Keratinocyte (primary cell): Measurements from ENCODE around the gene TACR1.

Experiments used
- EZH2 ChIP-seq: IDR thresholded peaks from one replicate; pipeline ENCODE4 v1.6.1; 2012; ENCODE audit warnings: inconsistent platforms, mild to moderate bottlenecking, low read length, moderate library complexity
- TF ChIP-seq, protein P1 (sequence below), 3 experiments: IDR thresholded peaks in 1 of 3; conservative IDR thresholded peaks in 1 of 3; optimal IDR thresholded peaks in 1 of 3; 2 replicates in 2 of 3; 3 replicates in 1 of 3; pipeline versions ENCODE3 to v1.5.1; 2011; ENCODE audit warnings: low read length in 3 of 3, mild to moderate bottlenecking in 3 of 3, moderate library complexity in 2 of 3, control low read depth in 1 of 3, inconsistent platforms in 1 of 3; ENCODE audit not compliant: insufficient read depth in 2 of 3; ENCODE audit errors: extremely low read depth in 1 of 3

DNA sequence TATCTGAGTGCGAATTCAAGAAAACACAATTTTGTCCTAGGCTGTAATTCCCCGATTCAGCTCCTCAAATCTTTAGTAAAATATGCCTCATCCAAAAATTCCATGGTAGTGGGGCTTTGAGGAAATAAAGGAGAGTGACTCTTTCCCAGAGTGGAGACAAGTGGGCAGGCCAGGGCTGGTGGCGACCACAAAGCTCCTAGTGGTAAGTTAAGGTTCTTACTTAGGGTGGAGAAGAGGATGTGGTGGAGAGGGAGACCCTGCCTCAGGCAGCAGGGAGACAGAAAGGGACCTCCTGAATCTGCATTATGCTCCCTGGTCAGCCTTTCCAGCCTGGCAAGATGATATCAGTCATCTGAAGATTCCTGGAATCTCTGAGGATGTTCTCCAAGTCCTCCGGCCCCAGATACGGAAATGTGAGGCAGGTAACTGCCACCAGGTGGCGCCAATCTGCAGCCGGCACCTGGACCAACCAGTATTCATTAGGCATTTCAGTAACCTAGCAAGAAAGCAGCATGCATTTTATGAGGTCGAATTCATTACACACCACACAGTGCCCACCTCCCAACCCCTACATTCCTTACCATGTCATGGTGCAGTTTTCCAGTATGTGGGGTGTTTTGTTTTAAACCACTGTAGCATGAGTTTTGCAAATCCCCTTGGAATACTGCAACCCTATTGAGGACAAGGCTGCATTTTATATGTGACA, 134.5 kb downstream of the TACR1 start:
- TF ChIP-seq, protein P1, sequence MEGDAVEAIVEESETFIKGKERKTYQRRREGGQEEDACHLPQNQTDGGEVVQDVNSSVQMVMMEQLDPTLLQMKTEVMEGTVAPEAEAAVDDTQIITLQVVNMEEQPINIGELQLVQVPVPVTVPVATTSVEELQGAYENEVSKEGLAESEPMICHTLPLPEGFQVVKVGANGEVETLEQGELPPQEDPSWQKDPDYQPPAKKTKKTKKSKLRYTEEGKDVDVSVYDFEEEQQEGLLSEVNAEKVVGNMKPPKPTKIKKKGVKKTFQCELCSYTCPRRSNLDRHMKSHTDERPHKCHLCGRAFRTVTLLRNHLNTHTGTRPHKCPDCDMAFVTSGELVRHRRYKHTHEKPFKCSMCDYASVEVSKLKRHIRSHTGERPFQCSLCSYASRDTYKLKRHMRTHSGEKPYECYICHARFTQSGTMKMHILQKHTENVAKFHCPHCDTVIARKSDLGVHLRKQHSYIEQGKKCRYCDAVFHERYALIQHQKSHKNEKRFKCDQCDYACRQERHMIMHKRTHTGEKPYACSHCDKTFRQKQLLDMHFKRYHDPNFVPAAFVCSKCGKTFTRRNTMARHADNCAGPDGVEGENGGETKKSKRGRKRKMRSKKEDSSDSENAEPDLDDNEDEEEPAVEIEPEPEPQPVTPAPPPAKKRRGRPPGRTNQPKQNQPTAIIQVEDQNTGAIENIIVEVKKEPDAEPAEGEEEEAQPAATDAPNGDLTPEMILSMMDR (optimal IDR thresholded peaks at IDR 0.05 in 1 of 3, IDR thresholded peaks at IDR 0.05 in 1 of 3, conservative IDR thresholded peaks at IDR 0.05 in 1 of 3; ENCODE audit: extremely low read depth in 1 of 3, insufficient read depth in 2 of 3, low read length in 3 of 3), result peak; percentile 88 to 96 (median 95)
- no peak for TF ChIP-seq EZH2
